K562 (cell line): Measurements from ENCODE around the gene METAP1D. TPM values are rescaled to one million over a fixed set of nuclear protein-coding genes. Genes with fewer than 3 reads are reported as not detected.

Experiments used
- ATAC-seq: fragments of 200-7000 bp; cut with Tn5 transposase; 3 replicates; pipeline ENCODE4 v1.9.1; 2020; ENCODE audit warnings: moderate library complexity
- BruUV-seq: library from RNA; stranded (reverse); fragments of 400-500 nt; replicated peaks from 2 replicates; lab custom pipeline; 2021; lab: Mats Ljungman, UMichigan
- CTCF ChIA-PET: fragments of 300-600 bp; formaldehyde crosslinking; extraction: SDS; loops from one replicate; lab custom pipeline; 2021; ENCODE audit warnings: low intra/inter-chr PET ratio; lab: Yijun Ruan, JAX
- POLR2A ChIA-PET: fragments of 300-600, 350-650 bp; sonication (Branson Sonifier 250); formaldehyde crosslinking; extraction: SDS; loops from one replicate; lab custom pipeline; 2021; ENCODE audit warnings: antibody characterized with exemption, inconsistent platforms; lab: Yijun Ruan, JAX
- DNase-seq, 4 experiments: peaks; one replicate each; pipeline versions ENCODE4 v3.0.0 to v3.0.0-alpha.2; 2011 to 2018; ENCODE audit warnings: low spot score in 3 of 4, mixed read lengths in 3 of 4; ENCODE audit errors: extremely low read depth in 1 of 4
- FAIRE-seq: peaks from 2 replicates; lab custom pipeline; 2011; peaks lifted over from hg19 to GRCh38; lab: Jason Lieb, UNC
- H2AFZ ChIP-seq: 2 replicates; pipeline ENCODE4 v1.6.0; 2011; ENCODE audit warnings: low read depth, low read length, control low read depth, inconsistent platforms
- H3K27ac ChIP-seq: fragments of 200-600 bp; 3 replicates; pipeline ENCODE4 v1.8.0; 2011; ENCODE audit warnings: low read depth, mild to moderate bottlenecking, control low read depth, inconsistent platforms, low read length, moderate library complexity, mixed read lengths; ENCODE audit errors: extremely low read depth
- H3K27me3 ChIP-seq, 2 experiments: fragments of 300-600 bp in 1 of 2; 2 replicates in 1 of 2; 3 replicates in 1 of 2; pipeline versions ENCODE4 v1.6.0 to v1.8.0; 2011; ENCODE audit warnings: inconsistent platforms in 2 of 2, low read length in 2 of 2, mild to moderate bottlenecking in 1 of 2, mixed read lengths in 1 of 2, moderate library complexity in 1 of 2; ENCODE audit not compliant: control insufficient read depth in 2 of 2, insufficient read depth in 2 of 2
- H3K36me3 ChIP-seq: fragments of 300-600 bp; 3 replicates; pipeline ENCODE4 v1.8.0; 2011; ENCODE audit warnings: mild to moderate bottlenecking, low read length, inconsistent platforms; ENCODE audit not compliant: control insufficient read depth, insufficient read depth
- H3K4me1 ChIP-seq, 2 experiments: fragments of 200-600 bp in 1 of 2; replicated peaks in 1 of 2; 2 replicates in 1 of 2; 3 replicates in 1 of 2; pipeline versions ENCODE4 v1.5.1 to v1.8.0; 2011; ENCODE audit warnings: inconsistent platforms in 2 of 2, low read length in 2 of 2, mild to moderate bottlenecking in 1 of 2, mixed read lengths in 1 of 2, moderate library complexity in 1 of 2; ENCODE audit not compliant: control insufficient read depth in 2 of 2, insufficient read depth in 2 of 2
- H3K4me2 ChIP-seq: 2 replicates; pipeline ENCODE4 v1.6.1; 2011; ENCODE audit warnings: low read length, control low read depth, inconsistent platforms, mixed read lengths; ENCODE audit not compliant: insufficient read depth
- H3K4me3 ChIP-seq: fragments of 200-600 bp; sonication (generic), shearing (Covaris generic); 2 replicates; pipeline ENCODE4 v1.5.1; 2016; ENCODE audit warnings: control low read depth, inconsistent platforms
- H3K79me2 ChIP-seq: fragments of 200-600 bp; 3 replicates; pipeline ENCODE4 v1.8.0; 2011; ENCODE audit warnings: low read length, inconsistent platforms; ENCODE audit not compliant: control insufficient read depth, insufficient read depth
- H3K9ac ChIP-seq, 2 experiments: 2 replicates each; pipeline versions ENCODE4 v1.6.0 to v1.6.1; 2011; ENCODE audit warnings: low read depth in 2 of 2, low read length in 2 of 2, control low read depth in 1 of 2, inconsistent platforms in 1 of 2, mild to moderate bottlenecking in 1 of 2, mixed read lengths in 1 of 2; ENCODE audit not compliant: insufficient read depth in 1 of 2
- H3K9me1 ChIP-seq: one replicate; pipeline ENCODE4 v1.6.0; 2011; ENCODE audit warnings: inconsistent platforms, mild to moderate bottlenecking, low read length, moderate library complexity; ENCODE audit not compliant: control insufficient read depth, insufficient read depth
- H3K9me3 ChIP-seq: replicated peaks from 2 replicates; pipeline ENCODE4 v1.5.1; 2011; ENCODE audit warnings: low read depth, low read length, inconsistent platforms; ENCODE audit not compliant: control insufficient read depth, insufficient read depth
- H4K20me1 ChIP-seq: replicated peaks from 2 replicates; pipeline ENCODE4 v1.6.1; 2011; ENCODE audit warnings: low read length, inconsistent platforms, mixed read lengths; ENCODE audit not compliant: control insufficient read depth, insufficient read depth
- ARHGAP35 ChIP-seq: fragments of 450-650 bp; IDR thresholded peaks from 2 replicates; pipeline ENCODE4 v1.6.1; 2018; ENCODE audit not compliant: partially characterized antibody
- CEBPB ChIP-seq: fragments of 450-650 bp; IDR thresholded peaks from 2 replicates; pipeline ENCODE4 v1.6.1; 2016; ENCODE audit warnings: missing genetic modification characterization, missing compliant biosample characterization
- CSDE1 ChIP-seq, 2 experiments: fragments of 450-650 bp; IDR thresholded peaks; 2 replicates each; pipeline ENCODE4 v1.6.1; 2016; ENCODE audit warnings: mild to moderate bottlenecking in 1 of 2
- DDX20 ChIP-seq: fragments of 450-650 bp; IDR thresholded peaks from 2 replicates; pipeline ENCODE4 v1.6.1; 2016; ENCODE audit warnings: missing genetic modification characterization, low read depth, mild to moderate bottlenecking, missing compliant biosample characterization, moderate library complexity
- HIVEP1 ChIP-seq: fragments of 250-450 bp; sonication (Bioruptor Pico); IDR thresholded peaks from 2 replicates; pipeline ENCODE4 v1.4.0; 2020; ENCODE audit warnings: mild to moderate bottlenecking
- HSF4 ChIP-seq: fragments of 250-450 bp; sonication (Bioruptor Pico); IDR thresholded peaks from 2 replicates; pipeline ENCODE4 v2.1.2; 2022; ENCODE audit warnings: mild to moderate bottlenecking, moderate library complexity, borderline replicate concordance
- JUNB ChIP-seq: fragments of 450-650 bp; formaldehyde crosslinking; conservative IDR thresholded peaks from 2 replicates; pipeline ENCODE4 v1.4.0; 2020; ENCODE audit warnings: mild to moderate bottlenecking
- L3MBTL2 ChIP-seq: fragments of 450-650 bp; IDR thresholded peaks from 2 replicates; pipeline ENCODE4 v1.6.1; 2016; ENCODE audit warnings: mild to moderate bottlenecking, moderate library complexity
- TBL1XR1 ChIP-seq, 2 experiments: IDR thresholded peaks; 2 replicates each; pipeline ENCODE4 v1.6.1; 2012; ENCODE audit warnings: improper control_type of control experiment in 2 of 2, low read length in 2 of 2, mild to moderate bottlenecking in 1 of 2
- TCF7L2 ChIP-seq: fragments of 150-350 bp; IDR thresholded peaks from 2 replicates; pipeline ENCODE4 v1.6.1; 2016; ENCODE audit warnings: low read depth, mild to moderate bottlenecking, low read length, moderate library complexity
- ZBTB7A ChIP-seq: IDR thresholded peaks from 2 replicates; pipeline ENCODE4 v1.6.1; 2011; ENCODE audit warnings: low read depth, mild to moderate bottlenecking, low read length, moderate library complexity, borderline replicate concordance; ENCODE audit not compliant: control insufficient read depth
- ZKSCAN8 ChIP-seq: fragments of 200-800 bp; sonication (Bioruptor generic); IDR thresholded peaks from 2 replicates; pipeline ENCODE4 v1.6.1; 2016; ENCODE audit warnings: missing genetic modification characterization, missing compliant biosample characterization
- ZNF354B ChIP-seq: fragments of 250-450 bp; sonication (Bioruptor Pico); IDR thresholded peaks from 2 replicates; pipeline ENCODE4 v1.4.0; 2020
- in situ Hi-C: fragments of 300-500 bp; cut with MboI; formaldehyde crosslinking; loops from 4 replicates; pipeline ENCODE4 v1.15.0; 2018; ENCODE audit warnings: inconsistent platforms, mixed read lengths
- intact Hi-C: fragments of 100-400 bp; cut with micrococcal nuclease; formaldehyde crosslinking; loops from 2 replicates; pipeline ENCODE4 v1.14.2; 2022
- polyA plus RNA-seq, 8 experiments: library from polyadenylated mRNA; depleted of rRNA in 4 of 8; stranded (reverse) in 5 of 8; unstranded in 3 of 8; fragments of >200 nt; fragmentation: Nextera tagmentation in 2 of 8; fragmentation: Illumina TruSeq in 1 of 8; extraction: Ambion mirVana in 2 of 8; extraction: Trizol in 1 of 8; gene quantifications; 2 replicates each; pipeline versions ENCODE4 v1.2.1 to v1.2.3, GENCODE V29; 2011 to 2014; ENCODE audit warnings: inconsistent platforms in 1 of 8, missing spikeins in 1 of 8
- total RNA-seq, 7 experiments: library from RNA; depleted of rRNA in 6 of 7; stranded (reverse); fragments of >200 nt in 6 of 7; fragmentation: Illumina TruSeq in 2 of 7; extraction: Trizol in 2 of 7; gene quantifications; 2 replicates each; pipeline versions ENCODE4 v1.2.1 to v1.2.3, GENCODE V29; 2011 to 2021; ENCODE audit warnings: low replicate concordance in 1 of 7
- TF ChIP-seq, protein P1 (sequence below): fragments of 250-450 bp; sonication (Bioruptor Pico); IDR thresholded peaks from 2 replicates; pipeline ENCODE4 v1.5.0; 2020; ENCODE audit warnings: mild to moderate bottlenecking, borderline replicate concordance
- TF ChIP-seq, protein P2 (sequence below): fragments of 450-650 bp; conservative IDR thresholded peaks from 2 replicates; pipeline ENCODE4 v1.6.1; 2016; ENCODE audit warnings: missing genetic modification characterization, low read depth, mild to moderate bottlenecking, control low read depth, missing compliant biosample characterization
- TF ChIP-seq, protein P3 (sequence below): sonication (generic); formaldehyde crosslinking; IDR thresholded peaks from 2 replicates; pipeline ENCODE4 v1.8.0; 2022; ENCODE audit warnings: mild to moderate bottlenecking, missing genetic modification reagents

The METAP1D gene
- total and polyA plus RNA-seq, 9 of the 15 experiments (the other 6 are each of a cell fraction or from before 2014, with no cell fraction given), result 8.0 to 23.4 (median 15.7) TPM

DNA sequence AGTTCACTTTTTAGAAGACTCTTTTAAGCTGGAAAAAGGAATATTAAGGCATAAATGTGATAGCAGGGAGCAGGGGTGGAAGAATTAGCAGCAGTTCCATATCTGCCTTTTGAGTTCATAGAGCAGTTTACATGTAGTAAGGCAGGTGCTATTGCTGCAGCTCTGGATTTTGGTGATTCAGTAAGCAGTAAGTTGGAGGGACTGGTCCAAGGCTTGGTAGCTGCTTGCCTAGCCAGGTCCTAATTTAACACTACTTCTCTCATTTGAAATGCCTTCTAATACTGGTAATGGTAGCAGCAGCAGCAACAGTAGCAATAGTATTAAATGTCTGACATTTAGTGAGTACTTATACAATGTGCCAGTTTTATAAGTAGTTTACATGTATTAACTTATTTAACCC lies 47.5 kb upstream of the METAP1D start:
- TF ChIP-seq ZNF354B (CRISPR knock-in tag) (no peak), HSF4 (CRISPR knock-in tag) (no peak), L3MBTL2 (no peak), HIVEP1 (no peak), ARHGAP35 (no peak), JUNB (CRISPR knock-in tag) (no peak), TBL1XR1 (IDR thresholded peaks at IDR 0.05; ENCODE audit: low read length in 2 of 2) (no peak), TCF7L2 (no peak), CSDE1 (IDR thresholded peaks at IDR 0.05) (no peak), DDX20 (tag) (no peak), ZKSCAN8 (no peak), CEBPB (tag) (no peak), ZBTB7A (no peak)
- TF ChIP-seq, protein P1, sequence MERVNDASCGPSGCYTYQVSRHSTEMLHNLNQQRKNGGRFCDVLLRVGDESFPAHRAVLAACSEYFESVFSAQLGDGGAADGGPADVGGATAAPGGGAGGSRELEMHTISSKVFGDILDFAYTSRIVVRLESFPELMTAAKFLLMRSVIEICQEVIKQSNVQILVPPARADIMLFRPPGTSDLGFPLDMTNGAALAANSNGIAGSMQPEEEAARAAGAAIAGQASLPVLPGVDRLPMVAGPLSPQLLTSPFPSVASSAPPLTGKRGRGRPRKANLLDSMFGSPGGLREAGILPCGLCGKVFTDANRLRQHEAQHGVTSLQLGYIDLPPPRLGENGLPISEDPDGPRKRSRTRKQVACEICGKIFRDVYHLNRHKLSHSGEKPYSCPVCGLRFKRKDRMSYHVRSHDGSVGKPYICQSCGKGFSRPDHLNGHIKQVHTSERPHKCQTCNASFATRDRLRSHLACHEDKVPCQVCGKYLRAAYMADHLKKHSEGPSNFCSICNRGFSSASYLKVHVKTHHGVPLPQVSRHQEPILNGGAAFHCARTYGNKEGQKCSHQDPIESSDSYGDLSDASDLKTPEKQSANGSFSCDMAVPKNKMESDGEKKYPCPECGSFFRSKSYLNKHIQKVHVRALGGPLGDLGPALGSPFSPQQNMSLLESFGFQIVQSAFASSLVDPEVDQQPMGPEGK, result no peak
- TF ChIP-seq, protein P2, sequence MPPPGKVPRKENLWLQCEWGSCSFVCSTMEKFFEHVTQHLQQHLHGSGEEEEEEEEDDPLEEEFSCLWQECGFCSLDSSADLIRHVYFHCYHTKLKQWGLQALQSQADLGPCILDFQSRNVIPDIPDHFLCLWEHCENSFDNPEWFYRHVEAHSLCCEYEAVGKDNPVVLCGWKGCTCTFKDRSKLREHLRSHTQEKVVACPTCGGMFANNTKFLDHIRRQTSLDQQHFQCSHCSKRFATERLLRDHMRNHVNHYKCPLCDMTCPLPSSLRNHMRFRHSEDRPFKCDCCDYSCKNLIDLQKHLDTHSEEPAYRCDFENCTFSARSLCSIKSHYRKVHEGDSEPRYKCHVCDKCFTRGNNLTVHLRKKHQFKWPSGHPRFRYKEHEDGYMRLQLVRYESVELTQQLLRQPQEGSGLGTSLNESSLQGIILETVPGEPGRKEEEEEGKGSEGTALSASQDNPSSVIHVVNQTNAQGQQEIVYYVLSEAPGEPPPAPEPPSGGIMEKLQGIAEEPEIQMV (tag), result no peak
- TF ChIP-seq, protein P3, sequence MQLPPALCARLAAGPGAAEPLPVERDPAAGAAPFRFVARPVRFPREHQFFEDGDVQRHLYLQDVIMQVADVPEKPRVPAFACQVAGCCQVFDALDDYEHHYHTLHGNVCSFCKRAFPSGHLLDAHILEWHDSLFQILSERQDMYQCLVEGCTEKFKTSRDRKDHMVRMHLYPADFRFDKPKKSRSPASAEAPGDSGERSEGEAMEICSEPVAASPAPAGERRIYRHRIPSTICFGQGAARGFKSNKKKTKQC (CRISPR knock-in tag), result no peak
- Histone ChIP-seq H2AFZ (no peak overlapping the region), H3K4me3 (no peak overlapping the region), H4K20me1 (no peaks in the 10 kb centered on the region), H3K9me1 (no peaks in the 10 kb centered on the region), H3K4me2 (no peak overlapping the region), H3K27me3 (no peaks in the 10 kb centered on the region), H3K36me3 (peaks cover 51% of the 10 kb centered on the region; the same call in 2 of the 3 replicates), H3K9ac (no peak overlapping the region), H3K79me2 (peaks cover 8% of the 10 kb centered on the region; the same call in 1 of the 3 replicates), H3K9me3 (no peaks in the 10 kb centered on the region), H3K4me1 (no peaks in the 10 kb centered on the region; a peak in 1 of 5 replicates), H3K27ac (no peak overlapping the region)
- in situ Hi-C loops (no loop called here), intact Hi-C loops (no loop called here)
- no TSS peak for BruUV-seq
- ChIA-PET CTCF (no interaction called here), POLR2A (interaction anchor here (1.0 to 1.8 kb wide), 3 partner anchors 11 to 29 kb away, joined by 3 to 5 read pairs (median 3); partner anchors contain the start of gene HAT1)
- DNase-seq, result no peak
- FAIRE-seq, result no peak
- ATAC-seq, result no peak
